ENCODE results near the gene NSMF.

NSMF gene

DNA sequence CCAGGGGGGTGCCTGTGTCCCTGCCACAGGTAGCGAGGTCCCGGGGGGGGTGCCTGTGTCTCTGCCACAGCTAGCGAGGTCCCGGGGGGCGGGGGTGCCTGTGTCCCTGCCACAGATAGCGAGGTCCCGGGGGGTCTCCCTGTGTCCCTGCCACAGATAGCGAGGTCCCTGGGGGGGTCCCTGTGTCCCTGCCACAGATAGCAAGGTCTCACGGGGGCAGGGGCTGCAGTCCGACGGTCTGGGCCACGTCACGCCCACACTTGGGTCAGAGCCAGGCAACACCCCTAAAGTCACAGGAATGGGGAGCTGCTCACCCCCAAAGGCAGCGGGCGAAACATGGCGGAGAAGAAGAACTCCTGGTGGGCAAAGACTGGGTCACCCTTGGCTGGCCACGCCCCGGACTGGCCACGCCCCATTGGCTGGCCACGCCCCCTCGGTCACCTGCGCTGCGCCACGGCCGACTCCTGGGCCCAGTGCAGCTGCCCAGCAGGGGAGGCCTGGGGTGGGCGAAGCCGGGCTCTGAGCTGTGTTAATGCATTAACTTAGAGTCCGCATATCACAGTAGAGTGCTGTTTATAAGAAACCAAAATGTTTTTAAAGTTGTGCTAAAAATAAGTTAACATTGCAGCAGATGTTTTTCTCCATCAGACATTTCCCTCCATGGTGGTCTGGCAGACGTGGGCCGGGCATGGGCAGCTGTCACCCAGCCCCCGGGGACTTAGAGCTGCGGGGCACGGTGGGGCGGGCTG lies 29.0 kb downstream of the NSMF start:
- DNase-seq, result no peak

DNA sequence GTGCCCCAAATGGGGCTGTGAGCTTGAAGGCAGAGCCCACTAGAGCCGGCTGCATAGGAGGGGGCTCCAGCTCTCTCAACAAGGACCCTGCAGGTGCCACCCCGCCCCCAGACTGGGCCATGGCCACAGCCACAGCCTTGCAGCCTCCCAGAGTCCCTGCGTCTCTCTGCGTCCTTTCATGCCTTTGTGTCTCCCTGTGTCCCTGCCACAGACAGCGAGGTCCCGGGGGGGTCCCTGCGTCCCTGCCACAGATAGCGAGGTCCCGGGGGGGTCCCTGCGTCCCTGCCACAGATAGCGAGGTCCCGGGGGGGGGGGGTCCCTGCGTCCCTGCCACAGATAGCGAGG lies 29.6 kb downstream of the NSMF start:
- DNase-seq, result no peak

DNA sequence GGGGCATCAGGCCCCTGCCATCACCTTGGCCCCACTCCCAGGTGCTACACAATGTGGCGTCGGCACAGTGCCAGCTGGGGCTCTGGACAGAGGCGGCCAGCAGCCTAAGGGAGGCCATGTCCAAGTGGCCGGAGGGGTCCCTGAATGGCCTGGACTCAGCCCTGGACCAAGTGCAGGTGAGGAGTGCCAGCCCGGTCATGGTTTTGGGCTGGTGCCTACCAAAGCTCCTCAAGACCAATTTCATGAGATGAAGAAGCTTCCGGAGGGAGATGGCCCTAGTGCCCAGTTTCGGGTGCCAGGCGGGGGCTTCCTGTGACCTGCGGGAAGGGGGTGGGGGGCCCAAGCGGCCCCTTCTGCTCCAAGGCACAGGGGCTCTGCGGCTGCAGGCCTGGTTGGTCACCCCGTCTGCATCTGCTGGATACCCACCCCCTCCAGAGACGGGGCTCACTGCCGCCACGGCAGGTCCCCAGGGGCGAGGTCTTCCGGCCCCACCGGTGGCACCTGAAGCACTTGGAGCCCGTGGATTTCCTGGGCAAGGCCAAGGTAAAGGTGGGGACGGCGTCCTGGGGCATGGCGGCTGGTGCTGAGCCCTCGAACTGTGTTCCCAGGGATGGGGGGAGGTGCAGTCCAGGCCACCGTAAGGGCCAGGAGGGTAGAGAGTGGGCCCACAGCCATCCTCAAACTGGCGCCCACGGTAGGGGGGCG lies 30.1 kb downstream of the NSMF start:
- no peak for DNase-seq

DNA sequence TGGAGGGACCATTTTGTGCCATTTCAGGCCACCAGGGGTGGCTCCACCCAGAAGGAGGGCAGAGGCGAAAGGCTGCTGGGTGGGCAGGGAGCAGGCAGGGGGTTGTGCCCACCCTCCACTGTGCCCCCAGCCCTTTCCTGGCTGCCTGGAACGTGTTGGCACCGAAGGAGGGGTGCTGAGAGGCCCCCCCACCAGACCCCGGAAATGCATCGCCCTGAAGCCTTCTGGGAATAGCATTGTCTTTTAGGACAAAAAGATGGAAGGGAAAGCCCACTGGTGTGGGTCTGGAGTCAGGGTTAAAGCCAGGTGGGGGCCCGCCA lies 30.9 kb downstream of the NSMF start:
- DNase-seq, result no peak

DNA sequence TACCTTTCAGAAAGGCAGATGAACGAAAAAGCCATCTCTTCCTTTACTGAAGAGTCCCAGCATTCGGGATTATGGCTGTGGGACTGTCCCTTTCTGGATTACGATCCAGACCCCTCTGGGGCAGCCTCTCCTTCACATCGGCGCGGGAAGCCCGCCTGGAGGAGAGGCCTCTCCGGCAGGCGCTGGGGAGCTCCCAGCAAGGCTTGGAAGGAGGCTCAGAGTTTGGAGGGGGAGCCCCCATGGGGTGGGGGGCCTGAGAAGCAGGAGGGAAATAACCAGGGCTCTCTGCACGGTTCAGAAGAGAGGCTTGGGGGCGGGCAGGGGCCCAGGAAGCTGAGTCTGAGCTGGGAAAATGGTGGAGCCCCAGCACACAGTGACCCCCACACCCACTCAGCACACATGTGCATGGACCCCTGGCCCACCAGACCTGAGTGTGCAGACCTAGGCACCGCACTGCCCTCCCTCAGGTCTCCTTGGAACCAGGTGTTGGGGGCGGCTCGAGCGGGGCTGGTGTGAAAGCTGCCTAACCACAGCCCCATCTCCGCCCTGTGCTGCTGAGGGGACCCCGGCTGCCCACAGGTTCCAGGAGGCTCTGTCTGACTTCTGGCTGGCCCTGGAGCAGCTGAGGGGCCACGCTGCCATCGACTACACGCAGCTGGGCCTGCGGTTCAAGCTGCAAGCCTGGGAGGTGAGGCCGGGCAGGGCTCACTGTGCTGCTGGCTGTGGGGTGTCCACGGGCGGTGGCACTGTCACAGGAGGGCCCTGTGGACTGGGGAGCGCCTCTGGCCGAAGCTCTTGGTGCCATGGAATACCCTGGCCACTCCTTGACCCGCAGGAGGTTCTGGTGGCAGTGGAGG lies 31.5 kb downstream of the NSMF start:
- DNase-seq, result no peak

DNA sequence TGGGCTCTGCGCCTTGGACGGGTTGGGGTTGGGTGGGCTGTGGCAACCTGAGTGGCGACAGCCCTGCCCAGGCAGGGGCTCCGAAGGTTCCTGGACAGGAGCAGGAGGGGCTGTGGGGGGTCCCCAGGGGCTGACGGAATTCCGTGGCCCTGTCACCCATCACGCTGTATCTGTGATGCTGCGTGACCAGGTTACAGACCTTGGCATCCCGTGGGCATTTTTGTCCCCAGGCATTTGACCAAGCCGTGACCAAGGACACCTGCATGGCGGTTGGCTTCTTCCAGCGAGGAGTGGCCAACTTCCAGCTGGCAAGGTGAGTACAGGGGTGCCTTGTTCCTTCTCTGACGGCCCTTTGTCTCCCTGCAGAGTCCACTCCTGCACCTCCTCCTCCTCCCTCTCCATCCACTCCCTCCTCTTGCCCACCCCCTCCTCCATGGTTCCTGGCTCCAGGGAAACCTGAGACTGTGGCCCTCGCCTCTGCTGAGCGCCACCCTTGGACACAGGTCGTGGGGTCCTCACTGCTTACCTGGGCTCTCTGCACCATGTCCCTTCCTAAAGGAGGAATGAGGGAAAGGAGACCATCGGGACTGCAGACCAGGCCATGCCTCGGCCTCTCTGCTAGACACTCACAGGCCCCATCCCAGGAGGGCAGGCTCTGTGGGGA lies 33.0 kb downstream of the NSMF start:
- no peak for DNase-seq

DNA sequence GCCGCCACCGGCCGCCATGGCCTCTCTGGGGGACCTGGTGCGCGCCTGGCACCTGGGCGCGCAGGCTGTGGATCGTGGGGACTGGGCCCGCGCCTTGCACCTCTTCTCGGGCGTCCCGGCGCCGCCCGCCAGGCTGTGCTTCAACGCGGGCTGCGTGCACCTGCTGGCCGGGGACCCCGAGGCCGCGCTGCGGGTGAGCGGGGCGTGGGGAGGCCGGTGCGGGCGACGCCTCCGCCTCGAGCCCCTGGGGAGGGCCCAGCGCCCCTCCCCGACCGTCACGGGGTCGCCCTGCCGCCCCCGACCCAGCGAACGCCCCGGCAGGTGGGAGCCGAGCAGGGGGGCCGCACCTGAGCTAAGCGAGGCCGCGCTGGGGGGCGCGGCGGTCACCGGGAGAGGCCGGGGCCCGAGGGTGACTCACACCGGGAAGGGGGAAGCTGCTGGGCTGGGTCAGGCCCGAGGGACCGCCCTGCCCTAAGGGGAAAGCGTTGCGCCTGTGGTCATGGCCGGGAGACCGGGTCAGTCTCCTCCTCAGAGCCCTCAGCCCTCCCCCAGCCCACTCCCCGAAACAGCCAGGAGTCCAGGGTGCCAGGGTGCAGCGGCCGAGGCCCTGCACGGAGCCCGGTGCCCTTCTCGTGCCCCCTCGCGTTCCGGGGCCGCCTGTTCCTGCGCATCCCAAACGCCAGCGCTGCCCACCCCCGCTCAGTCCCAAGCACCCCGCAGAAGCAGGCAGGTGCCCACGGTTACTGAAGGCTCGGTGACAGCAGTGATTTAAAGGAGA lies 35.4 kb downstream of the NSMF start:
- DNase-seq, result no peak

DNA sequence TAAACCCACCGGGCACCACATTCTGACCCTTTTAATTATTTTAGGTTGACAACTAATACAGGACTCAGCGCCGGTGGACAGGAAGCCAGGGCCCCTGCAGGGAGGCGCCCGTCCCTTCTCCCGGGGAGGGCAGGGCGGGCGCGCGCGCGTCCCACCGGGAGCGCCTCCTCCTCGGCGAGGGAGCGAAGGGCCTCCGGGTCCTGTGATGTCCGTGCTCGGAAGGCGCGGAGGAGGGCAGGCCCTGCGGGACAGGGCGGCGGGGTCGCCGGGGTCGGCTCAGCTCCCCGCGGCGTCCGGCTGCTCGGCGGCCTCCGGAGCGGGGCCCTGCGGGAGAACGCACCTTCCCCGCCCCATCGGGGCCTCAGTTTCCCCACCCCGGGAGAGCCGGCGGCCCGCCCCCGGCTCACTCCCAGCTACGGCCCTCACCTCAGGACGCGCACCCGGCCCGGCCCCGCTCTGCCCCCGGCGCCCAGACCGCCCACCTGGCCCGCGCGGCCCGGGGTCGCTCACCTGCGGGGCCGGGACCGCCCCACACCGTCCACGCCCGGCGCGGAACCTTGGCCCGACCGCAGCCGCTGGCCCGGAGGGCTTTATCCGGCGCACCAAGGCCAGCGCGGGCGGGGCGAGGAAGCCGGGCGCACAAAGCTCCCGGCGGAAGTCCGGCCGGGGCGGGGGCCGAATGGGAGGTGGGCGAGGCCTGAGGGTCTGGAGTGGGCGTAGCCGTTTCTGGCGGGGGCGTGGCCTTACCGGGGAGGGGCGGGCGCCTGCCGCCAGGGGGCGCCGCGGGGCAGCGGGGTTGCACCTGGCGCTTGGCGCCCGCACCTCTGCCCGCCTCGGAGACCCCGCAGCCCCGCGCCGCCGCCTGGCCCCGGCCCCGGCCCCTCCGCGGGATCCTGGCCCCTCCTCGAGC lies 36.3 kb downstream of the NSMF start, which contains the start of the genes EXD3 and NOXA1:
Gene EXD3, minus strand, starts transcription at position 559 of the 910 bp plus-strand sequence. CDS start 27,805 bp downstream, outside the sequence.
Gene NOXA1, plus strand, starts transcription at position 790 of the 910 bp plus-strand sequence. CDS start 137 bp downstream, outside the sequence.
- DNase-seq, result peak; percentile 93

DNA sequence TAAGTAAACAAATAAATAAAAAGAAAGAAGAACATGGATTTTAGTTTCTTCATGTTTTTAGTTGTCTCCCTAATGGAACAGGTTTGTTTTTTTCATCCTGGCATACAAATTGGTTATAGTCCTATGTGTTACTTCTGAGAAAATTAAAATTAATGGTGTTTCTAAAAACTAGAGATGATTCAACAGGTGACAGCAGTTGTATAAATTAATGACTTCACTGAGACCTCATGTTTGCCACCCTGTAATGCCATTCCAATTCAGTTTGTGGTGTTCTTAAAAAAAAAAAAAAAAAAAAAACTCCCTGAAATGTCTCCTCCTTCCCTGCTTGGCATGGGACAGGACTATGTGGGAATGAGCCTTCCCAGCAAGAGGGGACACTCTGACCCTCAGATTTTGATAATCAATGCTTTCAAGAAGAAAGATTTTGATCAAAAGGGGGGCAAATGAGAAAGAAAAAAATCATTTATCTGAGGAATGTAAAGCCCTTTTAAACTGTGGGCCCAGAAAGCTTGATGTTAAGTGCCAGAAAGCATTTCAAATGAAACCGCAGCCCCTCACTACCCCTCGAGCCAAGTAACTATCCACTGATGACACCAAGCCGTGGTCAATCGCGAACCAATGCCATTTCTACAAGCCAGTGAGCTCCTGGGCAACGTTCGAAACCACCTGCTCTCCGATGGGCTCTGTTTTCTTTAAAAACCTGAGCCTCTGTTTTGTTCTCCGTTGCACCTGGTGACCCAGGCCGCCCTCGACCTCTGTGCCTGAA lies 37.1 kb downstream of the NSMF start:
- no peak for DNase-seq

DNA sequence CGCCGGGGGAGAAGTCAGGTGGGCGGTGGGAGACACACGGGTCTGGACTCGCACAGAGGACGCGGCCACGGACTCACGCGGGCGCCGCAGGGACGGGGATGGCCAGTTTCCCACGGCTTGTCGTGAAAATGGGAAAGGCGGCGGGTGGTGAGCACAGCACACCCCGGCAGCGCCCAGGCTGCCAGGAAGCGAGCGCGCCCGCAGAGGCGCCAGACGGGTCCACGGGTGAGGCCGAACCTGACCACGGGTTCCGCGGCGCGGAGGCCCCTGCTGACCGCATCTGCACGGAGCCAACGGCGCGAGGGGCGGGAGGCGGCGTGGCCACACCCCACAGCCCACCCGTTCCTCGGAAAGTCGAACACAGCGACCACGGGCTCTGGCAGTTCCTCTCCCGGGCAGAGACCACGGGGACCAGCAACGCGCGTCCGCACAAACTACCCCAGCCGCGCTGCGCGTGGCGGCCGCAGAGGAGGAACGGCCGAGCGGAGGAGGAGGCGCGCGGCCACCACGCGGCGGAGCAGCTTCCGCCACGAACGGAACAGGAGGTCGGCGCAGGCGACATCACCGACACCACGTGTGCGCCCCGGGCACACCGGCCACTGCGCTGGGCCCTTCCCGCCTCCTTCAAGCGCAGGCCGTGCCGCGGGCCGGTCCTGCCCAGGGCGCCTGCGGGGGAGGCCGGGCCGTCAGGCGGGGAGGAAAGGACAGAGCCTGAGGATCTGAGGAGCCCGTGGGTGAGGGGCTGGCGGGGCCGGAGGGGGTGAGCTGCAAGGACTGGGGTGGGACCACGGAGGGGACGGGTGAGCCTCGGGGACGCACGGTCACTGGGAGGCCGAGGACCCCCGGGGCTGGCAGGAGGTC lies 41.7 kb downstream of the NSMF start:
- DNase-seq, result no peak

DNA sequence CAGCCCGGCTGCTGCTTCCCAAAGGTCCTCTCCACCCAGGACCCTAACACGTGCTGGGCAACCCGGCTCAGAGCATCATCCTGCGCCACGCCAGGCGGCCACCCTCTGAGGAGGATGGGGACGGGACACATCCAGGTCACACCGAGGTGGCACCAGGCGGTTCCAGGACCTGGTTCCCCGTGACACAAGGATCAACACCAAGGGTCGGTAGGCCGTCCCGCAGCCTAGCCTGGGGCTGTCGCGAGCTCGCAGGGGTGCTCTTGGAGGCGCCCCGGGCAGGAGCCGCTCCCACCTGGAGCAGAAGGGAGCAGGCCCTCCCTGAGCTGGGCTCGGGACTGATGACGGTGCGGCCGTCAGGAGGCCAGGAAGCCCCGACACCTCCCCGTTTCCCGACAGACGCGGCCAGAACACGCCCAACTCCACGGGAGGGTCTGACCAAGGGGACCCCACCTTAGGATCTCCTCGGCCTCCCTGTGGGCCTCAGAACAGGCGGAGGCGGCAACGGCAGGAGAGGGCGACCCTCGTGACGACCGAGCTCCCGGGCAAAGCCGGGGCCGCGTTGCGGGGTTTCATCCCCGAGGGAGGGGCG lies 42.5 kb downstream of the NSMF start:
- DNase-seq, result no peak

DNA sequence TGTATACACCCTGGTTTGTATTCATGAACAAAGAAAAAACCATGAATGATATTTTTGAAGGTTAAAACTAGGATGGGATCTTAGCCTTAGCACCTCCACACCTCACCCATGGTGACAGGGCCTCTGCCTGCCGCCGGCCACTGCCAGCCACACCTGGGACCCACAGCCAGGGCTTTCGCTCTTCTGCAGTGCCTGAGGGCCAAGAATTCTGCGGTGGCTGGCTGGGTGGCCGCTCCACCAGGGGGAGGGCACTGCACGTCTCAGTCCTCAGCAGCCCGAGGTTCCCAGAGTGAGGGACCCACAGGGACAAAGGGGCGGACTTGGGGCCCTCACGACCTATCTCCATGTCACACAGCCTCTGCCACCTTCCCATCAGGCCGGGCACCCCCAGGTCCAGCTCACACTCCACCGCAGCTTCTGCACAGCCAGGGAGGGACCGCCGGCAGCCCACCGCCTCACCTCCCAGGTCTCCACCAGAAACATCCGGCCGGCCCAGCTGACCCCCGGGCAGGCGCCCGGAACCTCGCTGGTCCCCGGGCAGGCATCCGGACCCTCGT lies 43.0 kb downstream of the NSMF start:
- DNase-seq, result no peak

DNA sequence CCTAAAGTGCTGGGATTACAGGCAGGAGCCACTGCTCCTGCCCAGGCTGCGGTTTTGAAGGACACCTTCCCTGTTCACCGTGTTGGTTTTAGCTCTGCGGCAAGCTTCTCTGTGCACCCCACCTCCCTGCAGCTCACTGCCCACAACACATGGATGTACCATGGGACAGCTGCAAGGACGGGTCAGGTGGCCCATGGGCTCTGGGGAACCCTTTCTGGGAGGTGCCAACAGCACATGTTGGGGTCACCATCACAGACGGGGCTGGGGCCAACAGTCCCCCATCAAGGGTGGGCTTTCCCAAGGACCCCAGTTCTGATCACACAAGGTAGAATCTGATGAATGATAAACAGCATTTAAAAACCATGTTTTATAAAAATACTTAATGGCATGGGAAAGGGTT lies 43.7 kb downstream of the NSMF start:
- no peak for DNase-seq

DNA sequence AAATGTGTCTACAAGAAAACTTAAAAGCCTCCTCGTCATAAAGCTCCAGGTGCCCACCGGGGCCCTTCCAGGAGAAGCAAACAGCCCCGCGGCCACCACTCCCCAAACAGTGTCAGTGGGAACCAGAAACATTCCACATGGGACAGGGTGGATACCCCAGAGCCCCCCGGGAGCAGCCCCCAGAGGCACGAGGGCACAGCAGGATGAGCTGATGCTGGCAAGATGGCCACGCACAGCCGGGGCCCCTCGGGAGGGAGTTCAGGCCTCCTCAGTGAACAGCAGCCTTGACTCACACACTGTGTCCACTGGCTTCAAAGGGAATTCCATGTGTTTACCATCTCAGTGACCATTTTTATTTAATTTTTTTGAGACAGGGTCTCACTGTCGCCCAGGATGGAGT lies 46.7 kb downstream of the NSMF start:
- DNase-seq, result no peak

DNA sequence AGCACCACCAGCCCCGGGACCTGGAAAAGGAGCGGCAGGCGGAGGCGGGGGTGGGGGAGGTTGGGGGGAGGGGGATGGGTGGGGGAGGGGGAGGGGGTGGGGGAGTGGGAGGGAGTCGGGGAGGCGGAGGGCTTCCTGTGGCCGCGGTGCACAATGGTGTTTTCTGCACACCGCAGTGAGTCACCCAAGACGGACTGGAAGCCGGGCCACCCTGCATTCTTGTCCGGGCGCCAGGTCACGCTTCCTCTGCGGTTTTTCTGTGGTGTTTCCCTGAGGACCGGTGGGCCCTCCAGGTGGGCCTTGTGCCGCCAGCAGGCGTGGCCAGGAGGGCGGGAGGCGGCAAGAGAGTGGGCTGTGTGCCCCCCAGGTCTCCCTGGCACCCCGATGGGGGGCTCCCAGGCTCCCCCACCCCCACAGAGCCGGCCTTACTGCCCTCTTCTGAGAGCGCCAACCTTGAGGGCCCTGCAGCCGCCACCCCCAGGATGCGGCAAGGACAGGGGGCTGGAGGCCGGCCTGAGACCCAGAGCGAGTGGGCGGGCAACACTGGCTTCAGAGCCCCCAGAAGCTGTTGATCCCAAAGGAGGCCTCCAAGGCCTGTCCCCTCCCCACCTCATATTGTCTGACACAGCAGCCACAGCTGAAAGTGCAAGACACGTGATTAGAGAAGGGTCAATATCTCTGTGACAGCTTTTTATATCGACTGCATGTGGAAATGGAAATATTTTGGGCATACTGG lies 47.3 kb downstream of the NSMF start:
- no peak for DNase-seq

DNA sequence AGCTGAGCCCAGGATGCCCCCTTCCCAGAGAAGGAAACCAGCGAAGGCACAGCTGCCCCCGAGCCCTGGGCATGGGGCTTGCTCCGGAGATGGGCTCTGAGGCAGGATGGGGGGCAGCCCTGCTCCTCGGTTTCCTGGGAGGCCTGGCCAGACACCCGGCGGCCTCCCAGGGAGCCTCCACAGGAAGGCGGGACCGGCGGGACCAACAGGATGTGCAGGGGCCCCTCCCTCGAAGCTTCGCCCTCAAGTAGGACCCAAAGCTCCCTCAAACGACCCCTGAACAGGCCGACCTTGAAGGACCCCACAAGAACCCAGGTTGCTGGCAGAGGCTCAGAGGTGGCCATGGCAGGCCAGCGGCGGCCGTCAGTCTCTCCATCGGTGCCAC lies 47.9 kb downstream of the NSMF start:
- no peak for DNase-seq

DNA sequence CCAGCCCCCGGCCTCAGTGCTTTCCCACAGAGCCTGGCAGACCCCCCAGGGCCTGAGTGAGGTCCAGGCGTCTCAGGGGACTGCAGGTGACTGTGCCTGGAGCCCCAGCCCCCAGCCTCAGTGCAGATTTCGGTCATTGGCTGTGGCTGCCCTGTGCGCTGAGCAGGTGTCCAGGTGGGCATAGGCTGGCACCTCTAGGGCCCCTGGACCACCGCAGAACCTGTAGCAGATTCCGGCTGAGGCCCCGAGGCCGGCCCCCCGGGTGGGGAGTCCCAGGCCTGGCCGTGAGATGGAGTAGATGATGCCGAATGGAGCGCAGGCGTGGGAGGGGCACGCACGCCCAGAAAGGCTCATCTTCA lies 48.3 kb downstream of the NSMF start:
- DNase-seq, result no peak

All from right forelimb (tissue), 1 donor.